K562 (cell line): ENCODE data around the gene TRPV5. TPM values are rescaled to one million over a fixed set of nuclear protein-coding genes. Genes with fewer than 3 reads are reported as not detected.

Source experiments
- ATAC-seq: fragments of 200-7000 bp; cut with Tn5 transposase; 3 replicates; pipeline ENCODE4 v1.9.1; 2020; ENCODE audit warnings: moderate library complexity
- BruUV-seq: library from RNA; stranded (reverse); fragments of 400-500 nt; replicated peaks from 2 replicates; lab custom pipeline; 2021; lab: Mats Ljungman, UMichigan
- CTCF ChIA-PET: fragments of 300-600 bp; formaldehyde crosslinking; extraction: SDS; loops from one replicate; lab custom pipeline; 2021; ENCODE audit warnings: low intra/inter-chr PET ratio; lab: Yijun Ruan, JAX
- POLR2A ChIA-PET: fragments of 300-600, 350-650 bp; sonication (Branson Sonifier 250); formaldehyde crosslinking; extraction: SDS; loops from one replicate; lab custom pipeline; 2021; ENCODE audit warnings: antibody characterized with exemption, inconsistent platforms; lab: Yijun Ruan, JAX
- DNase-seq, 4 experiments: peaks; one replicate each; pipeline versions ENCODE4 v3.0.0 to v3.0.0-alpha.2; 2011 to 2018; ENCODE audit warnings: low spot score in 3 of 4, mixed read lengths in 3 of 4; ENCODE audit errors: extremely low read depth in 1 of 4
- FAIRE-seq: peaks from 2 replicates; lab custom pipeline; 2011; peaks lifted over from hg19 to GRCh38; lab: Jason Lieb, UNC
- H2AFZ ChIP-seq: 2 replicates; pipeline ENCODE4 v1.6.0; 2011; ENCODE audit warnings: low read depth, low read length, control low read depth, inconsistent platforms
- H3K27ac ChIP-seq: fragments of 200-600 bp; 3 replicates; pipeline ENCODE4 v1.8.0; 2011; ENCODE audit warnings: low read depth, mild to moderate bottlenecking, control low read depth, inconsistent platforms, low read length, moderate library complexity, mixed read lengths; ENCODE audit errors: extremely low read depth
- H3K27me3 ChIP-seq, 2 experiments: fragments of 300-600 bp in 1 of 2; 2 replicates in 1 of 2; 3 replicates in 1 of 2; pipeline versions ENCODE4 v1.6.0 to v1.8.0; 2011; ENCODE audit warnings: inconsistent platforms in 2 of 2, low read length in 2 of 2, mild to moderate bottlenecking in 1 of 2, mixed read lengths in 1 of 2, moderate library complexity in 1 of 2; ENCODE audit not compliant: control insufficient read depth in 2 of 2, insufficient read depth in 2 of 2
- H3K36me3 ChIP-seq: fragments of 300-600 bp; 3 replicates; pipeline ENCODE4 v1.8.0; 2011; ENCODE audit warnings: mild to moderate bottlenecking, low read length, inconsistent platforms; ENCODE audit not compliant: control insufficient read depth, insufficient read depth
- H3K4me1 ChIP-seq, 2 experiments: fragments of 200-600 bp in 1 of 2; replicated peaks in 1 of 2; 2 replicates in 1 of 2; 3 replicates in 1 of 2; pipeline versions ENCODE4 v1.5.1 to v1.8.0; 2011; ENCODE audit warnings: inconsistent platforms in 2 of 2, low read length in 2 of 2, mild to moderate bottlenecking in 1 of 2, mixed read lengths in 1 of 2, moderate library complexity in 1 of 2; ENCODE audit not compliant: control insufficient read depth in 2 of 2, insufficient read depth in 2 of 2
- H3K4me2 ChIP-seq: 2 replicates; pipeline ENCODE4 v1.6.1; 2011; ENCODE audit warnings: low read length, control low read depth, inconsistent platforms, mixed read lengths; ENCODE audit not compliant: insufficient read depth
- H3K4me3 ChIP-seq: fragments of 200-600 bp; sonication (generic), shearing (Covaris generic); 2 replicates; pipeline ENCODE4 v1.5.1; 2016; ENCODE audit warnings: control low read depth, inconsistent platforms
- H3K79me2 ChIP-seq: fragments of 200-600 bp; 3 replicates; pipeline ENCODE4 v1.8.0; 2011; ENCODE audit warnings: low read length, inconsistent platforms; ENCODE audit not compliant: control insufficient read depth, insufficient read depth
- H3K9ac ChIP-seq, 2 experiments: 2 replicates each; pipeline versions ENCODE4 v1.6.0 to v1.6.1; 2011; ENCODE audit warnings: low read depth in 2 of 2, low read length in 2 of 2, control low read depth in 1 of 2, inconsistent platforms in 1 of 2, mild to moderate bottlenecking in 1 of 2, mixed read lengths in 1 of 2; ENCODE audit not compliant: insufficient read depth in 1 of 2
- H3K9me1 ChIP-seq: one replicate; pipeline ENCODE4 v1.6.0; 2011; ENCODE audit warnings: inconsistent platforms, mild to moderate bottlenecking, low read length, moderate library complexity; ENCODE audit not compliant: control insufficient read depth, insufficient read depth
- H3K9me3 ChIP-seq: replicated peaks from 2 replicates; pipeline ENCODE4 v1.5.1; 2011; ENCODE audit warnings: low read depth, low read length, inconsistent platforms; ENCODE audit not compliant: control insufficient read depth, insufficient read depth
- H4K20me1 ChIP-seq: replicated peaks from 2 replicates; pipeline ENCODE4 v1.6.1; 2011; ENCODE audit warnings: low read length, inconsistent platforms, mixed read lengths; ENCODE audit not compliant: control insufficient read depth, insufficient read depth
- ARNT ChIP-seq, 2 experiments: fragments of 450-650 bp; IDR thresholded peaks; 2 replicates each; pipeline ENCODE4 v1.6.1; 2016; ENCODE audit warnings: mild to moderate bottlenecking in 1 of 2
- MEIS2 ChIP-seq: fragments of 450-650 bp; IDR thresholded peaks from 2 replicates; pipeline ENCODE4 v1.6.1; 2014; ENCODE audit warnings: mild to moderate bottlenecking; ENCODE audit not compliant: partially characterized antibody
- PRMT5 ChIP-seq: sonication (generic); formaldehyde crosslinking; IDR thresholded peaks from 2 replicates; pipeline ENCODE4 v1.5.0; 2020; ENCODE audit warnings: missing genetic modification reagents
- SOX6 ChIP-seq: fragments of 450-650 bp; IDR thresholded peaks from 2 replicates; pipeline ENCODE4 v1.6.1; 2014; ENCODE audit warnings: mild to moderate bottlenecking
- in situ Hi-C: fragments of 300-500 bp; cut with MboI; formaldehyde crosslinking; loops from 4 replicates; pipeline ENCODE4 v1.15.0; 2018; ENCODE audit warnings: inconsistent platforms, mixed read lengths
- intact Hi-C: fragments of 100-400 bp; cut with micrococcal nuclease; formaldehyde crosslinking; loops from 2 replicates; pipeline ENCODE4 v1.14.2; 2022
- polyA plus RNA-seq, 8 experiments: library from polyadenylated mRNA; depleted of rRNA in 4 of 8; stranded (reverse) in 5 of 8; unstranded in 3 of 8; fragments of >200 nt; fragmentation: Nextera tagmentation in 2 of 8; fragmentation: Illumina TruSeq in 1 of 8; extraction: Ambion mirVana in 2 of 8; extraction: Trizol in 1 of 8; gene quantifications; 2 replicates each; pipeline versions ENCODE4 v1.2.1 to v1.2.3, GENCODE V29; 2011 to 2014; ENCODE audit warnings: inconsistent platforms in 1 of 8, missing spikeins in 1 of 8
- total RNA-seq, 7 experiments: library from RNA; depleted of rRNA in 6 of 7; stranded (reverse); fragments of >200 nt in 6 of 7; fragmentation: Illumina TruSeq in 2 of 7; extraction: Trizol in 2 of 7; gene quantifications; 2 replicates each; pipeline versions ENCODE4 v1.2.1 to v1.2.3, GENCODE V29; 2011 to 2021; ENCODE audit warnings: low replicate concordance in 1 of 7
- TF ChIP-seq, protein P1 (sequence below), 2 experiments: IDR thresholded peaks in 1 of 2; conservative IDR thresholded peaks in 1 of 2; 2 replicates each; pipeline ENCODE4 v1.6.1; 2016; ENCODE audit warnings: low read depth in 2 of 2, mild to moderate bottlenecking in 1 of 2, missing compliant biosample characterization in 1 of 2, missing genetic modification characterization in 1 of 2, moderate library complexity in 1 of 2
- TF ChIP-seq, protein P2 (sequence below): fragments of 450-650 bp; formaldehyde crosslinking; IDR thresholded peaks from 2 replicates; pipeline ENCODE4 v1.4.0; 2020; ENCODE audit warnings: mild to moderate bottlenecking, moderate library complexity
- TF ChIP-seq, protein P3 (sequence below): sonication (generic); formaldehyde crosslinking; IDR thresholded peaks from 2 replicates; pipeline ENCODE4 v1.8.0; 2022; ENCODE audit warnings: mild to moderate bottlenecking, missing genetic modification reagents
- TF ChIP-seq, protein P4 (sequence below): sonication (generic); formaldehyde crosslinking; IDR thresholded peaks from 2 replicates; pipeline ENCODE4 v1.8.1; 2023; ENCODE audit warnings: mild to moderate bottlenecking, missing genetic modification reagents
- TF ChIP-seq, protein P5 (sequence below): sonication (generic); formaldehyde crosslinking; IDR thresholded peaks from 2 replicates; pipeline ENCODE4 v1.8.0; 2022; ENCODE audit warnings: missing genetic modification reagents, mild to moderate bottlenecking, moderate library complexity, borderline replicate concordance
- TF ChIP-seq, protein P6 (sequence below), 2 experiments: fragments of 450-650 bp in 1 of 2; sonication (generic) in 1 of 2; formaldehyde crosslinking in 1 of 2; IDR thresholded peaks in 1 of 2; conservative IDR thresholded peaks in 1 of 2; 2 replicates each; pipeline versions ENCODE4 v1.6.1 to v1.8.1; 2016 to 2023; ENCODE audit warnings: mild to moderate bottlenecking in 2 of 2, moderate library complexity in 2 of 2, inconsistent platforms in 1 of 2, missing genetic modification reagents in 1 of 2

Gene TRPV5
- total and polyA plus RNA-seq, 9 of the 15 experiments (the other 6 are each of a cell fraction or from before 2014, with no cell fraction given): not detected

DNA sequence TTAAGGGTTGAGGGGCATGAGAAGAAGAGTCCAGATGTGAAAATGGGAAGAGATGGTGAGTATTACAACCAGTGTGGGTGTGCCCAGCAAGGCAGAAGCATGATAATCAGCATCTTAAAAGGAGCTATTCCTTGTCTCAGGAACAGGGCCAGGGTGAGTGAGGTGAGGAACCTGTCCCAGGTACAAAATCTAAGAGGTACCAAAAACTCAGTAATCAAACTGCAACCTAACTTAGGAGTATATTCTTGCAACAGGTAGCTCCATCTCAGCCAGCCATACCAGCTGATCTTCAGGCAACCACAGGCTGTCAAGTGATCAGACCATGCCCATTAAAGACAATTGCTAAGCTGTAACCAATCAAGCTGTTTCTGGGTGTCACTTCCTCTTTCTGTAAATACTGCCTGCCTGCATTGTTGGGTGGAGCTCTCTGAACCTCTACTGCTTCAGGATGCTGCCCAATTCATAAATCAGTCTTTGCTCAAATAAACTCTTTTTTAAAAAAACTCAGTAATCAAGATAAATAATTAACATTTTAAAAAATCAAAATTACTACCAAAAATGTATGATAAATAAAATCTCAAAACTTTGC, 21.2 kb upstream of the TRPV5 start:
- DNase-seq (no peak), ATAC-seq (peak; percentile 58), FAIRE-seq (peak; percentile 62)
- ChIA-PET CTCF (no interaction called here), POLR2A (interaction anchor here (0.6 kb wide), 1 partner anchor 56 kb away, joined by 3 read pairs; no protein-coding TSS in a partner anchor)
- intact Hi-C loops: no loop called here
- no peaks in the 10 kb centered on the region for H3K9me1 ChIP-seq
- peaks cover 6% of the 10 kb centered on the region for H4K20me1 ChIP-seq
- no peak overlapping the region for H3K4me3 ChIP-seq
- H3K27me3 ChIP-seq: no peaks in the 10 kb centered on the region
- BruUV-seq: no TSS peak
- peaks cover 18 to 25% of the 10 kb centered on the region in 2 experiments for H3K4me1 ChIP-seq
- H3K79me2 ChIP-seq: peaks cover 1% of the 10 kb centered on the region; the same call in 1 of the 3 replicates
- no peaks in the 10 kb centered on the region for H3K9me3 ChIP-seq
- no peak overlapping the region for H3K9ac ChIP-seq
- in situ Hi-C loops: no loop called here
- H3K27ac ChIP-seq: no peak overlapping the region
- H2AFZ ChIP-seq: no peak overlapping the region
- no peak overlapping the region for H3K4me2 ChIP-seq
- peaks cover 86% of the 10 kb centered on the region for H3K36me3 ChIP-seq
- TF ChIP-seq PRMT5 (CRISPR knock-in tag) (no peak), MEIS2 (peak; percentile 53), ARNT (IDR thresholded peaks at IDR 0.05) (no peak), SOX6 (peak; percentile 28; the same call in 1 of the 2 replicates)
- TF ChIP-seq, protein P1, sequence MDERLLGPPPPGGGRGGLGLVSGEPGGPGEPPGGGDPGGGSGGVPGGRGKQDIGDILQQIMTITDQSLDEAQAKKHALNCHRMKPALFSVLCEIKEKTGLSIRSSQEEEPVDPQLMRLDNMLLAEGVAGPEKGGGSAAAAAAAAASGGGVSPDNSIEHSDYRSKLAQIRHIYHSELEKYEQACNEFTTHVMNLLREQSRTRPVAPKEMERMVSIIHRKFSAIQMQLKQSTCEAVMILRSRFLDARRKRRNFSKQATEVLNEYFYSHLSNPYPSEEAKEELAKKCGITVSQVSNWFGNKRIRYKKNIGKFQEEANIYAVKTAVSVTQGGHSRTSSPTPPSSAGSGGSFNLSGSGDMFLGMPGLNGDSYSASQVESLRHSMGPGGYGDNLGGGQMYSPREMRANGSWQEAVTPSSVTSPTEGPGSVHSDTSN (CRISPR knock-in tag; IDR thresholded peaks at IDR 0.05; ENCODE audit: low read depth): no peak
- TF ChIP-seq, protein P1 (tag; conservative IDR thresholded peaks at IDR 0.05; ENCODE audit: low read depth): peak; percentile 43
- TF ChIP-seq, protein P2, sequence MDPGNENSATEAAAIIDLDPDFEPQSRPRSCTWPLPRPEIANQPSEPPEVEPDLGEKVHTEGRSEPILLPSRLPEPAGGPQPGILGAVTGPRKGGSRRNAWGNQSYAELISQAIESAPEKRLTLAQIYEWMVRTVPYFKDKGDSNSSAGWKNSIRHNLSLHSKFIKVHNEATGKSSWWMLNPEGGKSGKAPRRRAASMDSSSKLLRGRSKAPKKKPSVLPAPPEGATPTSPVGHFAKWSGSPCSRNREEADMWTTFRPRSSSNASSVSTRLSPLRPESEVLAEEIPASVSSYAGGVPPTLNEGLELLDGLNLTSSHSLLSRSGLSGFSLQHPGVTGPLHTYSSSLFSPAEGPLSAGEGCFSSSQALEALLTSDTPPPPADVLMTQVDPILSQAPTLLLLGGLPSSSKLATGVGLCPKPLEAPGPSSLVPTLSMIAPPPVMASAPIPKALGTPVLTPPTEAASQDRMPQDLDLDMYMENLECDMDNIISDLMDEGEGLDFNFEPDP (CRISPR knock-in tag): no peak
- TF ChIP-seq, protein P3, sequence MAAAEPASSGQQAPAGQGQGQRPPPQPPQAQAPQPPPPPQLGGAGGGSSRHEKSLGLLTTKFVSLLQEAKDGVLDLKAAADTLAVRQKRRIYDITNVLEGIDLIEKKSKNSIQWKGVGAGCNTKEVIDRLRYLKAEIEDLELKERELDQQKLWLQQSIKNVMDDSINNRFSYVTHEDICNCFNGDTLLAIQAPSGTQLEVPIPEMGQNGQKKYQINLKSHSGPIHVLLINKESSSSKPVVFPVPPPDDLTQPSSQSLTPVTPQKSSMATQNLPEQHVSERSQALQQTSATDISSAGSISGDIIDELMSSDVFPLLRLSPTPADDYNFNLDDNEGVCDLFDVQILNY: 0 out of 2 replicates have a peak, but pooled peaks have one; percentile 50
- TF ChIP-seq, protein P4, sequence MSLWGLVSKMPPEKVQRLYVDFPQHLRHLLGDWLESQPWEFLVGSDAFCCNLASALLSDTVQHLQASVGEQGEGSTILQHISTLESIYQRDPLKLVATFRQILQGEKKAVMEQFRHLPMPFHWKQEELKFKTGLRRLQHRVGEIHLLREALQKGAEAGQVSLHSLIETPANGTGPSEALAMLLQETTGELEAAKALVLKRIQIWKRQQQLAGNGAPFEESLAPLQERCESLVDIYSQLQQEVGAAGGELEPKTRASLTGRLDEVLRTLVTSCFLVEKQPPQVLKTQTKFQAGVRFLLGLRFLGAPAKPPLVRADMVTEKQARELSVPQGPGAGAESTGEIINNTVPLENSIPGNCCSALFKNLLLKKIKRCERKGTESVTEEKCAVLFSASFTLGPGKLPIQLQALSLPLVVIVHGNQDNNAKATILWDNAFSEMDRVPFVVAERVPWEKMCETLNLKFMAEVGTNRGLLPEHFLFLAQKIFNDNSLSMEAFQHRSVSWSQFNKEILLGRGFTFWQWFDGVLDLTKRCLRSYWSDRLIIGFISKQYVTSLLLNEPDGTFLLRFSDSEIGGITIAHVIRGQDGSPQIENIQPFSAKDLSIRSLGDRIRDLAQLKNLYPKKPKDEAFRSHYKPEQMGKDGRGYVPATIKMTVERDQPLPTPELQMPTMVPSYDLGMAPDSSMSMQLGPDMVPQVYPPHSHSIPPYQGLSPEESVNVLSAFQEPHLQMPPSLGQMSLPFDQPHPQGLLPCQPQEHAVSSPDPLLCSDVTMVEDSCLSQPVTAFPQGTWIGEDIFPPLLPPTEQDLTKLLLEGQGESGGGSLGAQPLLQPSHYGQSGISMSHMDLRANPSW (CRISPR knock-in tag): 0 out of 2 replicates have a peak, but pooled peaks have one; percentile 50
- TF ChIP-seq, protein P5, sequence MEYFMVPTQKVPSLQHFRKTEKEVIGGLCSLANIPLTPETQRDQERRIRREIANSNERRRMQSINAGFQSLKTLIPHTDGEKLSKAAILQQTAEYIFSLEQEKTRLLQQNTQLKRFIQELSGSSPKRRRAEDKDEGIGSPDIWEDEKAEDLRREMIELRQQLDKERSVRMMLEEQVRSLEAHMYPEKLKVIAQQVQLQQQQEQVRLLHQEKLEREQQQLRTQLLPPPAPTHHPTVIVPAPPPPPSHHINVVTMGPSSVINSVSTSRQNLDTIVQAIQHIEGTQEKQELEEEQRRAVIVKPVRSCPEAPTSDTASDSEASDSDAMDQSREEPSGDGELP (CRISPR knock-in tag): peak; percentile 54
- TF ChIP-seq, protein P6, sequence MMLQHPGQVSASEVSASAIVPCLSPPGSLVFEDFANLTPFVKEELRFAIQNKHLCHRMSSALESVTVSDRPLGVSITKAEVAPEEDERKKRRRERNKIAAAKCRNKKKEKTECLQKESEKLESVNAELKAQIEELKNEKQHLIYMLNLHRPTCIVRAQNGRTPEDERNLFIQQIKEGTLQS (IDR thresholded peaks at IDR 0.05): no peak
- TF ChIP-seq, protein P6 (CRISPR knock-in tag; conservative IDR thresholded peaks at IDR 0.05): 0 out of 2 replicates have a peak, but pooled peaks have one; percentile 26
